ENCODE data around the gene ATXN3. TPM values are rescaled to one million over a fixed set of nuclear protein-coding genes. Genes with fewer than 3 reads are reported as not detected.

ATXN3 gene
- total RNA-seq, 1 experiment from 2014 or later = 33.1 TPM

DNA sequence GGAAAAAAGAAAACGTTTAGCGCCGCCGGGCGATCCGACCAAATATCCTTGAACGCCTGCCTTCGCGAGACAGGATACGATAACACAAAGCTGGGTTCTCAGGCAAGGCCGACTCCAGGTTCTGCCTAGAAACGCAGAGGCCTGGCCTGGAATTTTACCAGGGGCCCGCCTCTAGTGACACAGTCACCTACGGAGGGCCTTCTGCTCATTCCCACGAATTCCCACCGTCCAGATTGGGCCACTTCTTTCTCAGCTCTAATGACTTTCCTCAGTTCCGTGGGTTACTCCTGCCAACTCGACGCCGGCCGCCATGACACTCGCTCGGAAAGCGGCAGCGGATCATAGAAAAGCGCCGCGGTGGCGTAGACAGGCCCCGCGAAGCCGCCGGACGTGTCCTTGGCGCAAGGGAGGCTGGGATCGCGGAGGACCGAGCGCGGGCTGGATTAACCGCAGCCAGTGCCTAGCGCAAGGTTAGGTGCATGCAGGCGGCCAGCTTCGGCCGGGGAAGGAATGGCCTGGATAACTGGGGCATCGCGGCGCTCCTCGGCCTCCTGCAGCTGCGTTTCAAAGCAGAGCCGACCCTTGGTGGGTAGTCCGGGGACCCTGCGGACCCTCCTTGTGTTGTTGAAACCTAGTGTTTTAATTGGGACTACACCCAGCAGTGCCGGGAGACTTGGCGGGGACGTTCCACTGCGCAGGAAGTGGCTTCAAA is 66.5 kb downstream of the ATXN3 start, which contains the start of gene TRIP11 (continued):
- TF ChIP-seq ZNF512 (CRISPR knock-in tag; IDR thresholded peaks at IDR 0.05; ENCODE audit: borderline replicate concordance) (no peak), E2F1 (CRISPR knock-in tag; IDR thresholded peaks at IDR 0.05) (no peak)

DNA sequence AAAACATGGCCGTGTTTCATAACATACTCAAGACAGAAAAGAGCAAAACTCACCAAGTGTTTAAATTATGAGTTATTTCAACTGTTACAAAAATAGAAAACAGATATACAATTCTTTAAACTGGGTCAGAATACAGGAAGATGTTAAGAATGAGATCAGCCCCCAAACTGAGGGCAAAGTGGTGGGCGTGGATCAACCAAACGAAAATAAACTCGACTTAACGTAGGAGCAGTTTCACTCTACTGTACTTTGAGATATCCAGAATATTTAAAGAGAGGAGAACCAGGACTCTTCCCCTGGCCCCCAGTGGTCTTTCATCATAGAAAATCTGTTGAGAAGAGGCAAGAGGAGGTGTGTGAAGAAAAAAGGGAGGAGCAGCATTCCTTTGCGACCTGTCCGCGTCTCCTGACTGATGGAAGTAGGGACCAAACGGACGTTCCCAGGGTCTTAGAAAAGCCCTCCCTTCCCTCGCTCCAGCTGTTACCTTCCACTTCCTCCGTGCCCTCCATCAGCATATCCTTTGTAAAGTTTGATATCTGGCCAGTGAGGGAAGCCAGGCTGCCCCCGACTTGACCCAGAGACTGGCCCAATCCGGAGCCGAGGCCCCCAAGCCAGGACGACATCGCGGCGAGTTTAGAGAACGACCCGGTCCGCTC is 67.2 kb downstream of the ATXN3 start:
- Mint-ChIP-seq H3K4me3 (peak overlapping the region; percentile 95), H3K4me1 (peaks cover 15% of the 10 kb centered on the region), H3K36me3 (peaks cover 6% of the 10 kb centered on the region), H3K9me3 (0 out of 2 replicates have a peak, but pooled peaks cover 5% of the 10 kb centered on the region), H3K27ac (peak overlapping the region; percentile 100), H3K27me3 (ENCODE audit: low read depth) (no peaks in the 10 kb centered on the region)
- POLR2A ChIA-PET = interaction anchor here (0.6 to 2.1 kb wide), 4 partner anchors 42 to 82 kb away, joined by 3 to 12 read pairs (median 6); partner anchors contain the start of genes ATXN3, CPSF2 and NDUFB1
- CTCF ChIA-PET = interaction anchor here (0.8 to 1.7 kb wide), 3 partner anchors 18 to 67 kb away, joined by 3 to 6 read pairs (median 4); partner anchors contain the start of gene ATXN3
- TF ChIP-seq RORB (CRISPR knock-in tag; IDR thresholded peaks at IDR 0.05) (no peak), ETV6 (CRISPR knock-in tag; IDR thresholded peaks at IDR 0.05) (no peak), ZNF532 (CRISPR knock-in tag; IDR thresholded peaks at IDR 0.05; ENCODE audit: borderline replicate concordance) (no peak), NFYB (CRISPR knock-in tag; conservative IDR thresholded peaks at IDR 0.05; ENCODE audit: low read depth) (0 out of 2 replicates have a peak, but pooled peaks have one; percentile 48)
- TF ChIP-seq, protein P1, sequence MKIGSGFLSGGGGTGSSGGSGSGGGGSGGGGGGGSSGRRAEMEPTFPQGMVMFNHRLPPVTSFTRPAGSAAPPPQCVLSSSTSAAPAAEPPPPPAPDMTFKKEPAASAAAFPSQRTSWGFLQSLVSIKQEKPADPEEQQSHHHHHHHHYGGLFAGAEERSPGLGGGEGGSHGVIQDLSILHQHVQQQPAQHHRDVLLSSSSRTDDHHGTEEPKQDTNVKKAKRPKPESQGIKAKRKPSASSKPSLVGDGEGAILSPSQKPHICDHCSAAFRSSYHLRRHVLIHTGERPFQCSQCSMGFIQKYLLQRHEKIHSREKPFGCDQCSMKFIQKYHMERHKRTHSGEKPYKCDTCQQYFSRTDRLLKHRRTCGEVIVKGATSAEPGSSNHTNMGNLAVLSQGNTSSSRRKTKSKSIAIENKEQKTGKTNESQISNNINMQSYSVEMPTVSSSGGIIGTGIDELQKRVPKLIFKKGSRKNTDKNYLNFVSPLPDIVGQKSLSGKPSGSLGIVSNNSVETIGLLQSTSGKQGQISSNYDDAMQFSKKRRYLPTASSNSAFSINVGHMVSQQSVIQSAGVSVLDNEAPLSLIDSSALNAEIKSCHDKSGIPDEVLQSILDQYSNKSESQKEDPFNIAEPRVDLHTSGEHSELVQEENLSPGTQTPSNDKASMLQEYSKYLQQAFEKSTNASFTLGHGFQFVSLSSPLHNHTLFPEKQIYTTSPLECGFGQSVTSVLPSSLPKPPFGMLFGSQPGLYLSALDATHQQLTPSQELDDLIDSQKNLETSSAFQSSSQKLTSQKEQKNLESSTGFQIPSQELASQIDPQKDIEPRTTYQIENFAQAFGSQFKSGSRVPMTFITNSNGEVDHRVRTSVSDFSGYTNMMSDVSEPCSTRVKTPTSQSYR (CRISPR knock-in tag; IDR thresholded peaks at IDR 0.05) = 0 out of 2 replicates have a peak, but pooled peaks have one; percentile 10
- DNase-seq (ENCODE audit: low spot score) (peak; percentile 77), ATAC-seq (peak; percentile 91)

DNA sequence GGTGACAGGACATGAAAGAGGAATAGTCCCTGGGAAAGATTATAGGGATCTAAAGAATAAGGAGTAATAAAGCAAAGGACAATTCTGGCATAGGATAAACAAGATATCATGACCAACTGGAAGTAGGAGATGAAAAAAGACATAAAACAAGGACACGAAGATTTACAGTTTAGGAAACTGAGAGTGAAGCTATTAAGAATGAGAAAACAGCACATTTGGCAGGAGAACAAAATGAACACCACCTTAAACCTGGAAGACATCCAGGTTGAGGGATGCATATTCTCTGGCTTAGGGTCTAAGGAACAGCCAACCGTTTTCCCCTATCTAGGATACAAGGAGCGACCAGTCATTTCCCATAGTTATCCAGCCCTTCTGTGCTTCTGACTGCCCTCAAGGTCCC is 68.4 kb downstream of the ATXN3 start:
- CTCF ChIA-PET = interaction anchor here (1.0 kb wide), 1 partner anchor 69 kb away, joined by 4 read pairs; the partner anchor contains the start of gene ATXN3
- POLR2A ChIA-PET = no interaction called here
- TF ChIP-seq, protein P2, sequence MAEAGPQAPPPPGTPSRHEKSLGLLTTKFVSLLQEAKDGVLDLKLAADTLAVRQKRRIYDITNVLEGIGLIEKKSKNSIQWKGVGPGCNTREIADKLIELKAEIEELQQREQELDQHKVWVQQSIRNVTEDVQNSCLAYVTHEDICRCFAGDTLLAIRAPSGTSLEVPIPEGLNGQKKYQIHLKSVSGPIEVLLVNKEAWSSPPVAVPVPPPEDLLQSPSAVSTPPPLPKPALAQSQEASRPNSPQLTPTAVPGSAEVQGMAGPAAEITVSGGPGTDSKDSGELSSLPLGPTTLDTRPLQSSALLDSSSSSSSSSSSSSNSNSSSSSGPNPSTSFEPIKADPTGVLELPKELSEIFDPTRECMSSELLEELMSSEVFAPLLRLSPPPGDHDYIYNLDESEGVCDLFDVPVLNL (CRISPR knock-in tag; IDR thresholded peaks at IDR 0.05; ENCODE audit: borderline replicate concordance, low read depth) = no peak
- TF ChIP-seq CREB1 (CRISPR knock-in tag; IDR thresholded peaks at IDR 0.05) (no peak), ZNF317 (CRISPR knock-in tag; IDR thresholded peaks at IDR 0.05; ENCODE audit: borderline replicate concordance, low read depth) (no peak), ZNF219 (CRISPR knock-in tag; IDR thresholded peaks at IDR 0.05; ENCODE audit: borderline replicate concordance) (no peak)
- TF ChIP-seq, protein P3, sequence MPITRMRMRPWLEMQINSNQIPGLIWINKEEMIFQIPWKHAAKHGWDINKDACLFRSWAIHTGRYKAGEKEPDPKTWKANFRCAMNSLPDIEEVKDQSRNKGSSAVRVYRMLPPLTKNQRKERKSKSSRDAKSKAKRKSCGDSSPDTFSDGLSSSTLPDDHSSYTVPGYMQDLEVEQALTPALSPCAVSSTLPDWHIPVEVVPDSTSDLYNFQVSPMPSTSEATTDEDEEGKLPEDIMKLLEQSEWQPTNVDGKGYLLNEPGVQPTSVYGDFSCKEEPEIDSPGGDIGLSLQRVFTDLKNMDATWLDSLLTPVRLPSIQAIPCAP (CRISPR knock-in tag; IDR thresholded peaks at IDR 0.05) = no peak
- DNase-seq (ENCODE audit: low spot score) = no peak
- H3K9me3 Mint-ChIP-seq = peaks cover 14% of the 10 kb centered on the region
- peak overlapping the region; percentile 95 for H3K4me3 Mint-ChIP-seq
- H3K36me3 Mint-ChIP-seq = peaks cover 18% of the 10 kb centered on the region
- H3K27me3 Mint-ChIP-seq (ENCODE audit: low read depth) = no peaks in the 10 kb centered on the region; the same call in 1 of the 2 replicates
- H3K27ac Mint-ChIP-seq = peak overlapping the region; percentile 10; the same call in 1 of the 2 replicates
- H3K4me1 Mint-ChIP-seq = peaks cover 15% of the 10 kb centered on the region
- ATAC-seq = no peak
